Measurements from ENCODE around the gene NANOS3.

GRCh38 chr19:13890136-13890535 lies 13.2 kb downstream of the NANOS3 start:
- TF ChIP-seq EZH2 (IDR thresholded peaks at IDR 0.05; ENCODE audit: low read depth, unreplicated experiment) (no peak), EZH2phosphoT487 (IDR thresholded peaks at IDR 0.05; ENCODE audit: unreplicated experiment) (no peak)
- TF ChIP-seq, protein P1, sequence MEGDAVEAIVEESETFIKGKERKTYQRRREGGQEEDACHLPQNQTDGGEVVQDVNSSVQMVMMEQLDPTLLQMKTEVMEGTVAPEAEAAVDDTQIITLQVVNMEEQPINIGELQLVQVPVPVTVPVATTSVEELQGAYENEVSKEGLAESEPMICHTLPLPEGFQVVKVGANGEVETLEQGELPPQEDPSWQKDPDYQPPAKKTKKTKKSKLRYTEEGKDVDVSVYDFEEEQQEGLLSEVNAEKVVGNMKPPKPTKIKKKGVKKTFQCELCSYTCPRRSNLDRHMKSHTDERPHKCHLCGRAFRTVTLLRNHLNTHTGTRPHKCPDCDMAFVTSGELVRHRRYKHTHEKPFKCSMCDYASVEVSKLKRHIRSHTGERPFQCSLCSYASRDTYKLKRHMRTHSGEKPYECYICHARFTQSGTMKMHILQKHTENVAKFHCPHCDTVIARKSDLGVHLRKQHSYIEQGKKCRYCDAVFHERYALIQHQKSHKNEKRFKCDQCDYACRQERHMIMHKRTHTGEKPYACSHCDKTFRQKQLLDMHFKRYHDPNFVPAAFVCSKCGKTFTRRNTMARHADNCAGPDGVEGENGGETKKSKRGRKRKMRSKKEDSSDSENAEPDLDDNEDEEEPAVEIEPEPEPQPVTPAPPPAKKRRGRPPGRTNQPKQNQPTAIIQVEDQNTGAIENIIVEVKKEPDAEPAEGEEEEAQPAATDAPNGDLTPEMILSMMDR (conservative IDR thresholded peaks at IDR 0.05; ENCODE audit: low read depth in 2 of 2) = no peak

Data from GM23338 (cell line).